K562 (cell line): ENCODE results near the gene P2RX3. TPM values are rescaled to one million over a fixed set of nuclear protein-coding genes. Genes with fewer than 3 reads are reported as not detected.

Experiments used
- CBX1 ChIP-seq: sonication (generic); IDR thresholded peaks from 2 replicates; pipeline ENCODE4 v1.6.1; 2016; ENCODE audit warnings: antibody characterized with exemption, low read depth, mild to moderate bottlenecking
- CHAMP1 ChIP-seq: fragments of 450-650 bp; IDR thresholded peaks from 2 replicates; pipeline ENCODE4 v1.6.1; 2016; ENCODE audit warnings: mild to moderate bottlenecking
- CREB1 ChIP-seq, 2 experiments: sonication (generic) in 1 of 2; formaldehyde crosslinking in 1 of 2; IDR thresholded peaks; 2 replicates each; pipeline versions ENCODE4 v1.6.1 to v1.8.0; 2012 to 2022; ENCODE audit warnings: inconsistent platforms in 1 of 2, mild to moderate bottlenecking in 1 of 2, missing genetic modification reagents in 1 of 2, moderate library complexity in 1 of 2
- CREB3L1 ChIP-seq: fragments of 450-650 bp; IDR thresholded peaks from 2 replicates; pipeline ENCODE4 v1.6.1; 2014; ENCODE audit warnings: low read depth, mild to moderate bottlenecking, moderate library complexity, borderline replicate concordance
- CTCFL ChIP-seq: IDR thresholded peaks from 2 replicates; pipeline ENCODE4 v1.6.1; 2011; ENCODE audit warnings: borderline replicate concordance, low read depth, mild to moderate bottlenecking, moderate library complexity, low read length; ENCODE audit not compliant: insufficient read depth, poor library complexity, severe bottlenecking
- SIN3A ChIP-seq, 2 experiments: fragments of 150-350 bp in 1 of 2; IDR thresholded peaks; 2 replicates each; pipeline ENCODE4 v1.6.1; 2011 to 2016; ENCODE audit warnings: borderline replicate concordance in 2 of 2, low read depth in 2 of 2, low read length in 2 of 2, mild to moderate bottlenecking in 2 of 2, moderate library complexity in 2 of 2; ENCODE audit not compliant: control insufficient read depth in 1 of 2
- YY1 ChIP-seq, 3 experiments: IDR thresholded peaks; 2 replicates each; pipeline ENCODE4 v1.6.1; 2011; ENCODE audit warnings: low read length in 2 of 3, mild to moderate bottlenecking in 2 of 3, moderate library complexity in 2 of 3, borderline replicate concordance in 1 of 3, control low read depth in 1 of 3, low read depth in 1 of 3; ENCODE audit not compliant: insufficient read depth in 3 of 3, insufficient replicate concordance in 2 of 3, control insufficient read depth in 1 of 3, insufficient read length in 1 of 3; ENCODE audit errors: extremely low read depth in 1 of 3
- ZKSCAN8 ChIP-seq: fragments of 200-800 bp; sonication (Bioruptor generic); IDR thresholded peaks from 2 replicates; pipeline ENCODE4 v1.6.1; 2016; ENCODE audit warnings: missing genetic modification characterization, missing compliant biosample characterization
- ZMIZ1 ChIP-seq, 2 experiments: fragments of 150-350 bp in 1 of 2; IDR thresholded peaks; 2 replicates each; pipeline ENCODE4 v1.6.1; 2012 to 2016; ENCODE audit warnings: low read depth in 2 of 2, low read length in 2 of 2, mild to moderate bottlenecking in 1 of 2, moderate library complexity in 1 of 2
- ZNF146 ChIP-seq: IDR thresholded peaks from one replicate; pipeline ENCODE4 v1.6.1; 2018; ENCODE audit warnings: missing compliant biosample characterization; ENCODE audit not compliant: unreplicated experiment
- ZNF639 ChIP-seq, 2 experiments: fragments of 200-800 bp in 1 of 2; sonication (Bioruptor generic) in 1 of 2; sonication (generic) in 1 of 2; formaldehyde crosslinking in 1 of 2; IDR thresholded peaks in 1 of 2; conservative IDR thresholded peaks in 1 of 2; 2 replicates each; pipeline versions ENCODE4 v1.5.0 to v1.6.1; 2016 to 2020; ENCODE audit warnings: missing compliant biosample characterization in 1 of 2, missing genetic modification characterization in 1 of 2, missing genetic modification reagents in 1 of 2
- polyA plus RNA-seq, 8 experiments: library from polyadenylated mRNA; depleted of rRNA in 4 of 8; stranded (reverse) in 5 of 8; unstranded in 3 of 8; fragments of >200 nt; fragmentation: Nextera tagmentation in 2 of 8; fragmentation: Illumina TruSeq in 1 of 8; extraction: Ambion mirVana in 2 of 8; extraction: Trizol in 1 of 8; gene quantifications; 2 replicates each; pipeline versions ENCODE4 v1.2.1 to v1.2.3, GENCODE V29; 2011 to 2014; ENCODE audit warnings: inconsistent platforms in 1 of 8, missing spikeins in 1 of 8
- total RNA-seq, 7 experiments: library from RNA; depleted of rRNA in 6 of 7; stranded (reverse); fragments of >200 nt in 6 of 7; fragmentation: Illumina TruSeq in 2 of 7; extraction: Trizol in 2 of 7; gene quantifications; 2 replicates each; pipeline versions ENCODE4 v1.2.1 to v1.2.3, GENCODE V29; 2011 to 2021; ENCODE audit warnings: low replicate concordance in 1 of 7

The P2RX3 gene
- total and polyA plus RNA-seq, 9 of the 15 experiments (the other 6 are each of a cell fraction or from before 2014, with no cell fraction given): not detected

GRCh38 chr11:57335343-57336110 is 2.6 kb upstream of the P2RX3 start, which contains the start of gene SSRP1 (continued):
- TF ChIP-seq CREB1 (IDR thresholded peaks at IDR 0.05) (no peak), CREB1 (CRISPR knock-in tag; IDR thresholded peaks at IDR 0.05) (peak; percentile 63), ZNF146 (CRISPR knock-in tag) (peak; percentile 20), ZNF639 (CRISPR knock-in tag; conservative IDR thresholded peaks at IDR 0.05 in 1 of 2, IDR thresholded peaks at IDR 0.05 in 1 of 2) (peak in 1 of 2 experiments; percentile 94; a peak in 2 of 4 replicates), CTCFL (peak; percentile 78), CREB3L1 (peak; percentile 67; the same call in 1 of the 2 replicates), SIN3A (IDR thresholded peaks at IDR 0.05; ENCODE audit: borderline replicate concordance in 2 of 2, control insufficient read depth in 1 of 2, low read depth in 2 of 2, low read length in 2 of 2) (peak; percentile 64 to 86; a peak in 3 of 4 replicates), YY1 (IDR thresholded peaks at IDR 0.05; ENCODE audit: borderline replicate concordance in 1 of 3, control insufficient read depth in 1 of 3, extremely low read depth in 1 of 3, insufficient read depth in 3 of 3, insufficient read length in 1 of 3, insufficient replicate concordance in 2 of 3, low read depth in 1 of 3, low read length in 2 of 3) (peak in 1 of 3 experiments; percentile 38), CHAMP1 (0 out of 2 replicates have a peak, but pooled peaks have one; percentile 30), ZMIZ1 (IDR thresholded peaks at IDR 0.05; ENCODE audit: low read depth in 2 of 2, low read length in 2 of 2) (peak in 1 of 2 experiments; percentile 68; a peak in 1 of 4 replicates), ZKSCAN8 (CRISPR knock-in tag) (no peak), CBX1 (0 out of 2 replicates have a peak, but pooled peaks have one; percentile 48)
